Measurements from ENCODE around the gene MAN2C1. TPM values are rescaled to one million over a fixed set of nuclear protein-coding genes. Genes with fewer than 3 reads are reported as not detected.
A peak's percentile ranks its signal among the peaks of the same experiment; 100 is the strongest.

Gene MAN2C1
- total and polyA plus RNA-seq, 9 of the 15 experiments (the other 6 are each of a cell fraction or from before 2014, with no cell fraction given) = 2.0 to 141 (median 39.9) TPM

- TF ChIP-seq ZBTB26 (CRISPR knock-in tag; IDR thresholded peaks at IDR 0.05) (no peak), KLF1 (tag; IDR thresholded peaks at IDR 0.05) (no peak), CLOCK (CRISPR knock-in tag; IDR thresholded peaks at IDR 0.05; ENCODE audit: borderline replicate concordance) (no peak), ZNF280B (CRISPR knock-in tag; IDR thresholded peaks at IDR 0.05) (no peak), RAD51 (IDR thresholded peaks at IDR 0.05; ENCODE audit: borderline replicate concordance, low read depth) (no peak), ZNF263 (CRISPR knock-in tag; IDR thresholded peaks at IDR 0.05; ENCODE audit: borderline replicate concordance) (no peak), ZFX (CRISPR knock-in tag; IDR thresholded peaks at IDR 0.05) (no peak; the same call in 1 of the 2 replicates), OTX1 (CRISPR knock-in tag; IDR thresholded peaks at IDR 0.05) (no peak), E2F8 (IDR thresholded peaks at IDR 0.05; ENCODE audit: low read depth, partially characterized antibody) (no peak), LEF1 (IDR thresholded peaks at IDR 0.05) (no peak), ZNF518B (CRISPR knock-in tag; IDR thresholded peaks at IDR 0.05) (no peak), ZNF384 (IDR thresholded peaks at IDR 0.05; ENCODE audit: low read depth, low read length) (no peak), CC2D1A (IDR thresholded peaks at IDR 0.05) (no peak), PTRF (tag; IDR thresholded peaks at IDR 0.05) (no peak), MYNN (IDR thresholded peaks at IDR 0.05) (no peak), MYNN (CRISPR knock-in tag; IDR thresholded peaks at IDR 0.05) (no peak), CCNT2 (IDR thresholded peaks at IDR 0.05; ENCODE audit: borderline replicate concordance, extremely low read depth, insufficient read length, low read depth, low read length) (peak; percentile 38)
These were observed 20.3 kb downstream of the MAN2C1 start (continued) for GRCh38 chr15:75348034-75348561.
